Activated naive CD8-positive, alpha-beta T cell treated with anti-CD3 and anti-CD28 coated beads, Interleukin-2, amount 10 ng/mL, durations not matched to agents 7 days and 5 days (primary cell): ENCODE measurements around the gene MACROD2. TPM values are rescaled to one million over a fixed set of nuclear protein-coding genes. Genes with fewer than 3 reads are reported as not detected.

ENCODE experiments used
- ATAC-seq: fragments of 150-1000 bp; cut with Tn5 transposase; one replicate; pipeline ENCODE4 v1.10.0; 2021; ENCODE audit warnings: low read depth, moderate library complexity
- POLR2A ChIA-PET: fragments of 350-600 bp; sonication (Branson Sonifier 250); formaldehyde crosslinking; loops from one replicate; lab custom pipeline; 2021; ENCODE audit warnings: antibody characterized with exemption; lab: Charles Lee
- DNase-seq: peaks from one replicate; pipeline ENCODE4 v3.0.0; 2021
- H3K27ac Mint-ChIP-seq: one replicate; pipeline ENCODE4 v1.8.0; 2022; ENCODE audit warnings: mild to moderate bottlenecking, mixed read lengths
- H3K27me3 Mint-ChIP-seq: one replicate; pipeline ENCODE4 v1.8.0; 2022; ENCODE audit warnings: mild to moderate bottlenecking, moderate library complexity, mixed read lengths
- H3K36me3 Mint-ChIP-seq: one replicate; pipeline ENCODE4 v1.8.0; 2021; ENCODE audit warnings: mild to moderate bottlenecking, mixed read lengths
- H3K4me1 Mint-ChIP-seq: one replicate; pipeline ENCODE4 v1.8.0; 2021; ENCODE audit warnings: mixed read lengths
- H3K4me3 Mint-ChIP-seq: one replicate; pipeline ENCODE4 v1.8.0; 2022; ENCODE audit warnings: mild to moderate bottlenecking, moderate library complexity, mixed read lengths
- H3K9me3 Mint-ChIP-seq: one replicate; pipeline ENCODE4 v1.8.0; 2021; ENCODE audit warnings: mixed read lengths
- total RNA-seq, 2 experiments: library from RNA; stranded (reverse); gene quantifications; one replicate each; pipeline ENCODE4 v1.2.3, GENCODE V29; 2021

Gene MACROD2
- total RNA-seq, 2 experiments from 2014 or later, result not detected

GRCh38 chr20:14888134-14888533 is 892.8 kb downstream of the MACROD2 start:
- POLR2A ChIA-PET, result no interaction called here
- H3K36me3 Mint-ChIP-seq, result no peaks in the 10 kb centered on the region
- DNase-seq, result no peak
- no peak for ATAC-seq
- H3K4me3 Mint-ChIP-seq, result no peak overlapping the region
- peaks cover 6% of the 10 kb centered on the region for H3K9me3 Mint-ChIP-seq
- no peak overlapping the region for H3K27ac Mint-ChIP-seq
- no peaks in the 10 kb centered on the region for H3K4me1 Mint-ChIP-seq
- no peaks in the 10 kb centered on the region for H3K27me3 Mint-ChIP-seq

- no peak for ATAC-seq
- POLR2A ChIA-PET, result no interaction called here
These were observed 894.4 kb downstream of the MACROD2 start for GRCh38 chr20:14889496-14890255.

GRCh38 chr20:14890713-14891112 is 895.4 kb downstream of the MACROD2 start:
- no peaks in the 10 kb centered on the region for H3K4me1 Mint-ChIP-seq
- no peaks in the 10 kb centered on the region for H3K27me3 Mint-ChIP-seq
- no peak for ATAC-seq
- no peak overlapping the region for H3K27ac Mint-ChIP-seq
- no peaks in the 10 kb centered on the region for H3K36me3 Mint-ChIP-seq
- peaks cover 9% of the 10 kb centered on the region for H3K9me3 Mint-ChIP-seq
- POLR2A ChIA-PET, result no interaction called here
- no peak overlapping the region for H3K4me3 Mint-ChIP-seq
- DNase-seq, result no peak

More at GRCh38 chr20:14889496-14890255, 894.4 kb downstream of the MACROD2 start:
- DNase-seq, result no peak
- no peak overlapping the region for H3K27ac Mint-ChIP-seq
- no peaks in the 10 kb centered on the region for H3K36me3 Mint-ChIP-seq
- H3K4me3 Mint-ChIP-seq, result no peak overlapping the region
- H3K9me3 Mint-ChIP-seq, result peaks cover 7% of the 10 kb centered on the region
- H3K4me1 Mint-ChIP-seq, result no peaks in the 10 kb centered on the region
- H3K27me3 Mint-ChIP-seq, result no peaks in the 10 kb centered on the region

GRCh38 chr20:14892782-14893181 is 897.5 kb downstream of the MACROD2 start:
- H3K27me3 Mint-ChIP-seq, result no peaks in the 10 kb centered on the region
- POLR2A ChIA-PET, result no interaction called here
- DNase-seq (no peak), ATAC-seq (no peak)
- no peaks in the 10 kb centered on the region for H3K36me3 Mint-ChIP-seq
- no peak overlapping the region for H3K27ac Mint-ChIP-seq
- no peak overlapping the region for H3K4me3 Mint-ChIP-seq
- peaks cover 9% of the 10 kb centered on the region for H3K9me3 Mint-ChIP-seq
- H3K4me1 Mint-ChIP-seq, result no peaks in the 10 kb centered on the region

DNA sequence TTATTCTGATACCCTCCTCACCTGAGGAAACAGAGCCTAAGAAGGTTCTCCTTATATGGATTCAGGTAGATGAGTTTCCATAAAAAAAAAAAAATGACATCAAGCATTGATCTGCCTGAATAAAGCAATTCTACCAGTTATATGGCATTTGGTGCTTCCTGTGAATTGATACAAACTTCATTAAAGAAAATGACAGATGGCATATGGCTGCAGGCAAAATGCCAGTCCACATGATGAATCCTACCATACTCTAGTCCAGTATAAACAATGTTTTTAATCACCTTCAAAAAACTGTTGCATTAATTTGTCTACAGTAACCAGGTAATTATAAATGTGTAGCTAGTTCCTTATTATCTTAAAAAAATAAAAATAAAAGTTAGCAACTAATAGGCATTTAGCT is 901.3 kb downstream of the MACROD2 start:
- POLR2A ChIA-PET, result no interaction called here
- ATAC-seq, result no peak
- Mint-ChIP-seq H3K27ac (no peak overlapping the region), H3K27me3 (no peaks in the 10 kb centered on the region), H3K4me3 (no peak overlapping the region), H3K36me3 (no peaks in the 10 kb centered on the region), H3K4me1 (no peaks in the 10 kb centered on the region), H3K9me3 (peaks cover 5% of the 10 kb centered on the region)
- DNase-seq, result no peak

- ATAC-seq (no peak), DNase-seq (no peak)
- Mint-ChIP-seq H3K27ac (no peak overlapping the region), H3K27me3 (no peaks in the 10 kb centered on the region), H3K4me3 (no peak overlapping the region), H3K9me3 (peaks cover 5% of the 10 kb centered on the region), H3K4me1 (no peaks in the 10 kb centered on the region), H3K36me3 (no peaks in the 10 kb centered on the region)
- POLR2A ChIA-PET, result no interaction called here
These were observed 902.3 kb downstream of the MACROD2 start for GRCh38 chr20:14897608-14898007.

DNA sequence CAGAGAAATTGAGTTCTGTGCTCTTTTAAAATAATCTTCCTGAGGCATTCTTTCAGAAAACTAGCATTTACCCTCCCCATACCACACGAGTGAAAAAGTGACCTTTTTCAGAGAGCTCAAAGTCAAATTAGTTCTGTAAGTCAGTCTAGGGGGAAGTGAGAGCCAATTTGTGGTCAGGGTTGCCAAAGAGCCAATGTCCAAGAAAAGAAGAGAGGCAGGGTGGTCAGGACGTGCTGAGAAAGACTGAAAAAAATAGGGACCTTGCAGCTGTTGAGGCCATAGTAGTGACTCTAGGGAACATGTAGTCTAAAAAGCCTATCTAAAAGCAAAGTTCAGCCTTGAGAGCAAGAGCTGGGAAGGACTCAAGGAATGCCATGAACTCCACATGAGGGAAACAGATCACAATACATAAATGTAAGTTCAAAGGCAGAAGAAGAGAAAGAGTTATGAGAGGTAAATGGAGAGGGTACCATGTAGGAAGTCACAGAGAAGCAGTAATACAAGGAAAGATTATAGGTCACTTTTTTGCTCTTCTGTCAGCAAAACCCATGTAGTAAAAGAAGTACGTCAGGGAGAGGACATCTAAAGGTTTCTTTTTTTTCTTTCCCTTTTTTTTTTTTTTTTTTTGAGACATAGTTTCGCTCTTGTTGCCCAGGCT is 907.2 kb downstream of the MACROD2 start:
- DNase-seq (no peak), ATAC-seq (no peak)
- Mint-ChIP-seq H3K36me3 (no peaks in the 10 kb centered on the region), H3K27ac (no peak overlapping the region), H3K9me3 (peaks cover 2% of the 10 kb centered on the region), H3K4me1 (no peaks in the 10 kb centered on the region), H3K4me3 (no peak overlapping the region), H3K27me3 (no peaks in the 10 kb centered on the region)
- POLR2A ChIA-PET, result no interaction called here

DNA sequence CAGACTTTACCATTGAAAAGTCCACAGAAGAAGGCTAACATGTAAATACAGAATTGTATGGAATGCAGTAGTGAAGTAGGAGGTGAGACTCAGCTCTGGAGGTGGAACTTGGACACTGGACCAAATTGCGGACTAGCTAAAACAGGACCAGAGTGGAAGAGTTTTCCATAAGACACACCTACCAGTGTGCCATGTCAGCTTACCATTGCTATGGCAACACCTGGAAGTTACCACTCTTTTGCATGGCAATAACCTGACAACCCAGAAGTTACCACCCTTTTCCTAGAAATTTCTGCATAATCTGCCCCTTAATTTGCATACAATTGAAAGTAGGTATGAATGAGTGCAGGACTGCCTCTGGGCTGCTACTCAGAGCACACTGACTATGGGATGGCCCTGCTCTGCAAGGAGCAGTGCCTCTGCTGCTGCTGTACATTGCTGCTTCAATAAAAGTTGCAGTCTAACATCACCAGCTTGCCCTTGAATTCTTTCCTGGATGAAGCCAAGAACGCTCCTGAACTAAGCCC is 911.7 kb downstream of the MACROD2 start:
- no peaks in the 10 kb centered on the region for H3K27me3 Mint-ChIP-seq
- no peaks in the 10 kb centered on the region for H3K4me1 Mint-ChIP-seq
- no peaks in the 10 kb centered on the region for H3K9me3 Mint-ChIP-seq
- H3K27ac Mint-ChIP-seq, result no peak overlapping the region
- no peaks in the 10 kb centered on the region for H3K36me3 Mint-ChIP-seq
- no peak for DNase-seq
- no peak for ATAC-seq
- POLR2A ChIA-PET, result no interaction called here
- no peak overlapping the region for H3K4me3 Mint-ChIP-seq

GRCh38 chr20:14910126-14910525 is 914.8 kb downstream of the MACROD2 start:
- H3K9me3 Mint-ChIP-seq, result peaks cover 2% of the 10 kb centered on the region
- no peaks in the 10 kb centered on the region for H3K4me1 Mint-ChIP-seq
- no peaks in the 10 kb centered on the region for H3K36me3 Mint-ChIP-seq
- no peaks in the 10 kb centered on the region for H3K27me3 Mint-ChIP-seq
- POLR2A ChIA-PET, result no interaction called here
- H3K27ac Mint-ChIP-seq, result no peak overlapping the region
- DNase-seq, result no peak
- no peak for ATAC-seq
- no peak overlapping the region for H3K4me3 Mint-ChIP-seq

- POLR2A ChIA-PET, result no interaction called here
- ATAC-seq, result no peak
These were observed 918.7 kb downstream of the MACROD2 start for GRCh38 chr20:14913896-14914620.

DNA sequence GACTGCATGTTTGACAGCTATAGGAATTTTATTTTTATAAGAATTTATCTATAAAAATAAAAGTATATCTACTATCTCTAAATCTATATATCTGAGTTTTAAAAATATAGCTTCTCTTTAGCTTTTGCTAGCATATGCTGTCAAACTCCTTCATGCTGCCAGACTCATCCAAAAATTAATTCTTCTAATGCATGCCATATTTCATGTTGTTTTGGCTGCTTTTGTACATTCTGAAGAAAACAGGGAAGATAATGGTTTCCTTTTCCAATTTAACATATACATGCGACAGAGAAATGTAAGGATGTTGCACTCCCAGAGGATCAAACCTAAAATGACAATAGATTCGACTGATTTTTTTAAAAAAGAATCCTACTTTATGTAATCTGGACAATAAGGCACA is 919.3 kb downstream of the MACROD2 start:
- POLR2A ChIA-PET, result no interaction called here
- H3K4me1 Mint-ChIP-seq, result no peaks in the 10 kb centered on the region
- H3K4me3 Mint-ChIP-seq, result no peak overlapping the region

More at GRCh38 chr20:14913896-14914620, 918.7 kb downstream of the MACROD2 start:
- Mint-ChIP-seq H3K4me1 (no peaks in the 10 kb centered on the region), H3K4me3 (no peak overlapping the region), H3K36me3 (no peaks in the 10 kb centered on the region), H3K27me3 (no peaks in the 10 kb centered on the region), H3K27ac (no peak overlapping the region), H3K9me3 (peaks cover 2% of the 10 kb centered on the region)
- DNase-seq, result no peak

DNA sequence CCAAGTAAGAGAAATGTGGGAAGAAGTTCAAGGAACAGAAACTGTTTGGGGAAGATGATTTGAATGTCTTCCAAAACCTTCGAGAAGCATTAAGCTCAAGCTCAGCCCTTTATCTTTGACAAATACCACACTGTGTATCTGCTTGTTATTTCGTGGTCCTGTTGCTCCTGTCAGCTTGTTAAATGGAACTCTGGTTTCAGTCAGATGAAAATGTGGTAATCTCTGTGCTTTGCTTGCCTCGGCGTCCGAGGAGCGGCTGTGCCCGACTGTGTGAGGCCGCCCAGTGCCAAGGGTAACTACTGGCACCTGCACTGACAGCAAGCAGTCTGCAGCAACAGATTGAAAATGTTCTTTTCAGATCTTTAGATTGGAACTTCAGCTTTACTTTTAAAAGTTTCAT is 920.0 kb downstream of the MACROD2 start:
- no peaks in the 10 kb centered on the region for H3K4me1 Mint-ChIP-seq
- H3K27me3 Mint-ChIP-seq, result no peaks in the 10 kb centered on the region
- POLR2A ChIA-PET, result no interaction called here
- no peaks in the 10 kb centered on the region for H3K36me3 Mint-ChIP-seq
- no peak overlapping the region for H3K27ac Mint-ChIP-seq
- DNase-seq, result no peak
- H3K9me3 Mint-ChIP-seq, result peaks cover 2% of the 10 kb centered on the region
- ATAC-seq, result no peak
- H3K4me3 Mint-ChIP-seq, result no peak overlapping the region

More for the DNA sequence above, 919.3 kb downstream of the MACROD2 start:
- H3K27ac Mint-ChIP-seq, result no peak overlapping the region
- no peaks in the 10 kb centered on the region for H3K27me3 Mint-ChIP-seq
- H3K9me3 Mint-ChIP-seq, result peaks cover 2% of the 10 kb centered on the region
- no peaks in the 10 kb centered on the region for H3K36me3 Mint-ChIP-seq
- ATAC-seq (no peak), DNase-seq (no peak)

- ATAC-seq, result no peak
These were observed 921.1 kb downstream of the MACROD2 start for GRCh38 chr20:14916360-14916920.

More at GRCh38 chr20:14916360-14916920, 921.1 kb downstream of the MACROD2 start:
- no peaks in the 10 kb centered on the region for H3K4me1 Mint-ChIP-seq
- H3K4me3 Mint-ChIP-seq, result no peak overlapping the region
- no peak for DNase-seq
- no peak overlapping the region for H3K27ac Mint-ChIP-seq
- no peaks in the 10 kb centered on the region for H3K27me3 Mint-ChIP-seq
- POLR2A ChIA-PET, result no interaction called here
- H3K36me3 Mint-ChIP-seq, result no peaks in the 10 kb centered on the region
- peaks cover 2% of the 10 kb centered on the region for H3K9me3 Mint-ChIP-seq
